Fibroblast of the aortic adventitia (primary cell): ENCODE data around the gene GSC. TPM values are rescaled to one million over a fixed set of nuclear protein-coding genes. Genes with fewer than 3 reads are reported as not detected.

Source experiments
- DNase-seq: peaks from one replicate; pipeline ENCODE4 v3.0.0-alpha.2; 2010; ENCODE audit warnings: low read depth
- H3K4me3 ChIP-seq: 2 replicates; pipeline ENCODE4 v1.5.1; 2011; ENCODE audit warnings: low read depth, mild to moderate bottlenecking, control low read depth, low read length, moderate library complexity
- CTCF ChIP-seq: IDR thresholded peaks from 2 replicates; pipeline ENCODE4 v1.5.1; 2011; ENCODE audit warnings: mild to moderate bottlenecking, low read length, control low read depth, inconsistent platforms; ENCODE audit not compliant: insufficient read depth
- total RNA-seq: library from RNA; depleted of rRNA; stranded (reverse); fragments of >200 nt; gene quantifications from 2 replicates; pipeline ENCODE4 v1.2.3, GENCODE V29; 2012; ENCODE audit warnings: low replicate concordance

GSC gene
- total RNA-seq, 1 donor, result 2.1 TPM

GRCh38 chr14:94754391-94754942 lies 15.4 kb downstream of the GSC start:
- H3K4me3 ChIP-seq, result no peak overlapping the region
- TF ChIP-seq CTCF, result no peak
- no peak for DNase-seq

- no peak for TF ChIP-seq CTCF
- no peak overlapping the region for H3K4me3 ChIP-seq
- no peak for DNase-seq
Measured at GRCh38 chr14:94752591-94753436, 17.1 kb downstream of the GSC start.

- TF ChIP-seq CTCF, result no peak
- DNase-seq, result no peak
Measured at GRCh38 chr14:94751956-94752355, 18.0 kb downstream of the GSC start.

GRCh38 chr14:94751321-94751720 lies 18.6 kb downstream of the GSC start:
- no peak overlapping the region for H3K4me3 ChIP-seq
- TF ChIP-seq CTCF, result no peak
- no peak for DNase-seq

More at GRCh38 chr14:94751956-94752355, 18.0 kb downstream of the GSC start:
- H3K4me3 ChIP-seq, result no peak overlapping the region

- H3K4me3 ChIP-seq, result no peak overlapping the region
- no peak for DNase-seq
- TF ChIP-seq CTCF, result no peak
Measured at GRCh38 chr14:94750371-94750770, 19.5 kb downstream of the GSC start.

GRCh38 chr14:94748667-94749347 lies 21.1 kb downstream of the GSC start:
- no peak for DNase-seq
- H3K4me3 ChIP-seq, result no peak overlapping the region
- TF ChIP-seq CTCF, result peak; percentile 30
